NCI-H82 treated with DMSO at 0.1 percent for 48 hours (cell line): ENCODE data around the gene TMEM220.
"Not testable (repeated sequence)": the region's sequence is repeated elsewhere in the genome, so short reads cannot be mapped to it uniquely, and the experiment has no call there.

ENCODE experiments used
- DNase-seq: peaks from one replicate; lab custom pipeline; 2025; ENCODE audit not compliant: unreplicated experiment; lab: John Stamatoyannopoulos, UW

The TMEM220 gene

GRCh38 chr17:10731408-10731879, 1.6 kb upstream of the TMEM220 start:
- no peak for DNase-seq

GRCh38 chr17:10730247-10730646, 424 bp upstream of the TMEM220 start:
- DNase-seq: not testable (repeated sequence)

- no peak for DNase-seq
Measured at GRCh38 chr17:10728331-10728892, 1.4 kb downstream of the TMEM220 start.

- no peak for DNase-seq
Measured at GRCh38 chr17:10727192-10727591, 2.6 kb downstream of the TMEM220 start.

- no peak for DNase-seq
Measured at GRCh38 chr17:10726196-10726595, 3.6 kb downstream of the TMEM220 start.

- no peak for DNase-seq
Measured at GRCh38 chr17:10725262-10725661, 4.6 kb downstream of the TMEM220 start.

GRCh38 chr17:10724546-10725195, 5.2 kb downstream of the TMEM220 start:
- no peak for DNase-seq

GRCh38 chr17:10718547-10718946, 11.3 kb downstream of the TMEM220 start:
- DNase-seq: no peak

GRCh38 chr17:10716218-10716617, 13.6 kb downstream of the TMEM220 start:
- DNase-seq: no peak

- DNase-seq: no peak
Measured at GRCh38 chr17:10713318-10713717, 16.5 kb downstream of the TMEM220 start.

- peak; percentile 95 for DNase-seq
Measured at GRCh38 chr17:10705727-10706126, 24.1 kb downstream of the TMEM220 start.

- DNase-seq: peak; percentile 94
Measured at GRCh38 chr17:10702574-10702973, 27.2 kb downstream of the TMEM220 start.

GRCh38 chr17:10699856-10700255, 30.0 kb downstream of the TMEM220 start:
- no peak for DNase-seq

- DNase-seq: no peak
Measured at GRCh38 chr17:10698096-10698818, 31.6 kb downstream of the TMEM220 start.

GRCh38 chr17:10697092-10698081, 32.4 kb downstream of the TMEM220 start, which contains the start of the genes ADPRM and SCO1:
Gene ADPRM (plus strand): TSS chr17:10697594. CDS start chr17:10704927, 7,333 bp downstream.
Gene SCO1 (minus strand): TSS chr17:10697533. CDS start chr17:10697507, 26 bp downstream.
- peak; percentile 87 for DNase-seq

GRCh38 chr17:10695875-10696407, 33.9 kb downstream of the TMEM220 start:
- DNase-seq: not testable (repeated sequence)

GRCh38 chr17:10687499-10687898, 42.3 kb downstream of the TMEM220 start:
- DNase-seq: no peak

- peak; percentile 39 for DNase-seq
Measured at GRCh38 chr17:10683853-10684252, 46.0 kb downstream of the TMEM220 start.

GRCh38 chr17:10681866-10682446, 47.9 kb downstream of the TMEM220 start:
- DNase-seq: no peak

- no peak for DNase-seq
Measured at GRCh38 chr17:10674704-10675103, 55.1 kb downstream of the TMEM220 start.
